Activated T-cell treated with anti-CD3 and anti-CD28 coated beads for 4 hours (primary cell): ENCODE measurements around the gene TRAF3IP3.
A peak's percentile ranks its signal among the peaks of the same experiment; 100 is the strongest.
"Not testable (repeated sequence)": the region's sequence is repeated elsewhere in the genome, so short reads cannot be mapped to it uniquely, and the experiment has no call there.

Source experiments
- DNase-seq: peaks from one replicate; pipeline ENCODE4 v3.0.0-alpha.2; 2020

Gene TRAF3IP3

DNA sequence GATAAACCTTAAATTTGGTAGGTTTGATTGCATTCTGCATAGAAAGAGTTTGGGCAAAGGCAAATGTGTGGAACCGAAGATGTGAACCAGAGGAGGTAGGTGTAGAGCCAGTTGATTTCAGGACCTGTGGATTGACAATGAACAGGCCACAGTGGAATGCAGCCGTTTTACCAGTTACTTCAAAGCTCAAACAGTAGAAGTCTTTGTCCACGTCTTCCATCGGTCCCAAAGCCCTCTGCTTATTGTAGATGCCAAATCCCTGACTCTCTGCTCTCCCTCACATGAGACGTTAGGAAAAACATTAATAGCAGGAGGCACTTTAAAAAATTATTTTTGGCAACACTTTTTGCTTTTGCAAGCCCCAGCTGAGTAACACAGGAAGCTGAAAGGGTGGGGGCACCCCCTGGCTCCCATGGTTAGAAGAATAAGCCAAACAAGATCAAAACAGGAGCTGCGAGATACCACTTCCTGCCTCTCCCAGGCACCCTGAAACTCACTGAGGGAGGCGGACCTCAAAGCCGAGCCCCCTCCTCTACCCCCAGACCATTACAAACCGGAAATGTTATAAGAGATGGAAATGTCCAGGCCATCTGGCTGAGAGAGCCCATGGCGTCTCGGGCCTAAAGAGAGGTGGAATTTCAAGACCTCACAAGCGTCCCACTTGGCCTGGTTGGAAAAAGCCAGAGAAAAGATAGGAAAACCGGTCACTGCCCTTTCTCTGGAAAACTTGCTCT is 13.5 kb downstream of the TRAF3IP3 start:
- peak; percentile 58 for DNase-seq

DNA sequence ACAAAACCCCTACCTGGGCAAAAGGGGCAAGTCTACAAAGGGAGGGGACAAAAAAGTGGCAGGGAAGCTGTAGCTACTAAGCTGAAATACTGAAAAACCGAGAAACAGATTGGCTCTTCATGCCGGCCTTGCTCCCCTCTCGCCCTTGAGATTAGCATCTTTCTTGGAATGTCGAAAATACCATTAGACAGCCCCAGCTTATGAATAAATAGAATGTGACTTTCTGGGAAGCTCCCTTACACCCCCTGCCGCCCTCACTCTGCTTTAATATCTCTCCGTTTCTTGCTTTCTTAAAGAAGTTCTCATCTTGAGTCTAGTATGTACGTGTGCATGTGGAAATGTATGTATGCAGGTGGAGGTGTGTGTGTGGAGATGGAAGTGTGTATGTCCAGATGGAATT is 14.1 kb downstream of the TRAF3IP3 start:
- DNase-seq, result no peak

DNA sequence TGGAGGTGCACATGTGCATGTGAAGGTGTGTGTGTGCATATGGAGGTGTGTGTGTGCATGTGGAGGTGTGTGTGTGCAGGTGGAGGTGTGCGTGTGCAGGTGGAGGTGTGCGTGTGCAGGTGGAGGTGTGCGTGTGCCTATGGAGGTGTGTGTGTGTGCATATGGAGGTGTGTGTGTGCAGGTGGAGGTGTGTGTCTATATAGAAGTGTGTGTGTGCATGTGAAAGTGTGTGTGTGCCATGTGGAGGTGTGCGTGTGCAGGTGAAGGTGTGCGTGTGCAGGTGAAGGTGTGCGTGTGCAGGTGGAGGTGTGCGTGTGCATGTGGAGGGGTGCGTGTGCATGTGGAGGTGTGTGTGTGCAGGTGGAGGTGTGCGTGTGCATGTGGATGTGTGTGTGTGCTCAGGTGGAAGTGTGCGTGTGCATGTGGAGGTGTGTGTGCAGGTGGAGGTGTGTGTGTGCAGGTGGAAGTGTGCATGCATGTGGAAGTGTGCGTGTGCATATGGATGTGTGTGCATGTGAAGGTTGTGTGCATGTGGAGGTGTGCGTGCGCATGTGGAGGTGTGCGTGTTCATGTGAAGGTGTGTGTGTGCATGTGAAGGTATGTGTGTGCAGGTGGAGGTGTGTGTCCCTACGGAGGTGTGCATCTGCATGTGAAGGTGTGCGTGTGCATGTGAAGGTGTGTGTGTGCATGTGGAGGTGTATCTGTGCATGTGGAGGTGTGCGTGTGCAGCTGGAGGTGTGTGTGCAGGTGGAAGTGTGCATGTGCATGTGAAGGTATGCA is 15.0 kb downstream of the TRAF3IP3 start:
- DNase-seq, result no peak

DNA sequence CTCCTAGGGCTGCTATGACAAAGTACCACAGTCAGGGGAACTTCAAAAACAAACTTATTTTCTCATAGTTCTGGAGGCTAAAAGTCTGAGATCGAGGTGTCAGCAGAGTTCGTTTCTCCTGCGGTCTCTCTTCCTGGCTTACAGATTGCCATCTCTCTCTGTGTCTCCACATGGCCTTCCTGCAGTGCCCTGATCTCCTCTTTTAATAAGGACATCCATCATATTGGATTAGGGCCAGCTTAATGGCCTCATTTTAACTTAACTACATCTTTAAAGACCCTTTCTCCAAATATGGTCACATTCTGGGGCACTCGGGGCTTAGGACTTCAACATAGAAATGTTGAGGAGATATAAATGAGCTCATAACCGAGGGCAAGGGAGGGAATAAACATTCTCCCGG is 16.3 kb downstream of the TRAF3IP3 start:
- no peak for DNase-seq

DNA sequence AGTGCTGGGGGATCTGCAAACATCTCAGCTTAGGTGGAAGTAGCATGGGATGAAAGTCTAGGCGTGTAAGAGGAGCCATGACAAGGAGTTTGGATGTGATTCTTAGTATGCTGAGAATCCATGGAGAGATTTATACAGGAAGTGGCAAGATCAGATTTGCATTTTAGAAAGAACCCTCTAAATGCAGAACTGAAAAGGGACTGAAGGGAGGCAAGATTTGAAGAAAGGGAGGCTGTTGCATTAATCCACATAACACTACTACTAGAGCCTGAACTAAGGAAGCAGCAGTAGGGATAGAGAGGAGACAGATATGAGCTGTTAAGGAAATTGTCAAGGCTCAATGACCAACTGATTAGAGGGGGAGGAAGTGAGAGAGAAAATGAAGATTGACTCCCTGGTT is 18.7 kb downstream of the TRAF3IP3 start:
- DNase-seq, result no peak

DNA sequence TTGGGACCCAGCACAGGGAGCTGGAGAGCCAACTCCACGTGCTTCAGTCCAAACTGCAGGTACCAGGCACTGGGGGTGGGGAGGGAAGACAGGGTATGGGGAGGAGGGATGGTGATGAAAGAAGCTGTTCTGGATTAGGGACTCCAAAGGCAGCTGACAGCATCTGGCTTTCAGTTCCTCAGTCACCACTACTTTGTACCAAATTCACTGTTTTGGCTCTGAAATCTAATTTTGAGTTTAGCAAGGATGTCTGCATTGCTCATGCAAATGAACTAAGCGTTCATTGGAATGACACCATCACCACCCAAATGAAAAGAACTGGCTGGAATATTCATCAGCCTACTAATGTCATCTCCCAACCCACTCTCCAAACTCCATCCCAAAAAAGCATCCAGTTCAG is 19.8 kb downstream of the TRAF3IP3 start:
- no peak for DNase-seq

DNA sequence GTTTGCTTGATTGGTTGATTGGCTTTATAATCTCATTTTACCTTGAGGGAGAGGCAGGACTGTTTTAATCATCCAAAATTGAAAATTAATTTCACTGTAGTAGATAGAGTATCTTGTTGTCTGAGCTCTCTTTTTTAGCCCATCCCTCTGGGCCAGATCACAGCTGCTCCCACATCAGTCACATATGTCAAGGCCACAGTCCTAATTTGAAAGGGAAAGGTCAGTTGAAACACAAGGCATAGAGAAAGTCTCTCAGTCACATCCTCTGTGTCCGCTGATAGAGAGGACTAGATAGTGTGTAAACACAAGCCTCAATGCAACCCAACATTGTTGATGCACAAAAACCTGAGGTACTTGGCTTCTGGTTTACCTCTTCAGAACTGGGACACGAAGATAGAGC is 21.7 kb downstream of the TRAF3IP3 start:
- DNase-seq, result no peak

DNA sequence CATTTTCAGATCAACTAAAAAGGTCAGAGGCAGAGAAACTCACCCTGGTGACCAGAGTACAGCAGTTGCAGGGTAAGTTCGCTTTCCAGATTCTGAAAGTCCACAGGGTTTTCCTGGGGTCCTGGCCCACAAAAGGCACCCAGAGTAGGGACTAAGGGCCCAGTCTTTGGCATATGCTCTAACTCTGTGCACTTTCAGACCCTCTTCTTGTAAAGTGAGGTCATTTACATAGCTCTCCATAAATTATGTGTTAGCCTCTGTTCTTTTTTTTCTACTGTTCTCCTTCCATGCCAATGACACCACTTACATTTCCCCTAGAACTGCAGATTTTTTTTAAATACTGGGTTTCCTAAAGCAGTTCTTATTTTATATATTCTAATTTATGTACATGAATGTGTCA is 22.2 kb downstream of the TRAF3IP3 start:
- DNase-seq, result no peak

DNA sequence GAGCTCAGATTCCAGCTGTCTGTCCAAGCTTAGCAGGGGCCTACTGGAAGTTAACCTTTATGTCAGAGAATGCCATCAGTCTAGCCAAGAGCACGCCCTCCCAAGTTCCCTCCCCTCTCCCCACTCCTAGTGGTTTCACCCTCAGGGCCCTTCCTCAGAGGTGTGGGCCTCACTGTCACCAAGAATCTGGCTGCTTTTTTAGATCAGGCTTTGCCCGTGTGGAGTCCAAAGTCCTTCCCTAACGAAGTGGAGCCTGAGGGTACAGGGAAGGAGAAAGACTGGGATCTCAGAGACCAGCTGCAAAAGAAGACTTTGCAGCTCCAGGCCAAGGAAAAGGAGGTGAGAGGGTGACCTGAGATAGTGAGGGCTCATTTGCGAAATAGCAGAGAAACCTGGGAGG is 24.4 kb downstream of the TRAF3IP3 start:
- DNase-seq, result no peak

DNA sequence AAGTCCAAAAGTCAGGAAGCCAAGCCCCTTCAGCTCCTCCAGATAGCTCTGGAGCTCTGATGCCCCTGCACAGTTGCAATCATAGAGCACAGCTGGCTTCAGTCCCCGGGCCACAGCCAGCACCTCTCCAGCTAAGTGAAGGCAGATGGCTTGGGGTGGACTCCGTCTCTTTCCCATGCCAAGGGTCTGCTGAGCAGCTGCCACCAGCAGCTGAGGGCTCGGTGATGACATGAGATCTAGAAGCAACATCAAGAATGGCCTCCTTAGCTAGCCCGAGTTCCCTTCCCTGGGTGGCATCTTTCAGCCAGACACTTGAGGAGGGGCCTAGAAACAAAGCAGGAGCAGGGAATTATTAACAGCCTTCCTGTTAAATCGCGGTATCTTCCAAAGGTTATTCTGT is 27.5 kb downstream of the TRAF3IP3 start:
- no peak for DNase-seq

DNA sequence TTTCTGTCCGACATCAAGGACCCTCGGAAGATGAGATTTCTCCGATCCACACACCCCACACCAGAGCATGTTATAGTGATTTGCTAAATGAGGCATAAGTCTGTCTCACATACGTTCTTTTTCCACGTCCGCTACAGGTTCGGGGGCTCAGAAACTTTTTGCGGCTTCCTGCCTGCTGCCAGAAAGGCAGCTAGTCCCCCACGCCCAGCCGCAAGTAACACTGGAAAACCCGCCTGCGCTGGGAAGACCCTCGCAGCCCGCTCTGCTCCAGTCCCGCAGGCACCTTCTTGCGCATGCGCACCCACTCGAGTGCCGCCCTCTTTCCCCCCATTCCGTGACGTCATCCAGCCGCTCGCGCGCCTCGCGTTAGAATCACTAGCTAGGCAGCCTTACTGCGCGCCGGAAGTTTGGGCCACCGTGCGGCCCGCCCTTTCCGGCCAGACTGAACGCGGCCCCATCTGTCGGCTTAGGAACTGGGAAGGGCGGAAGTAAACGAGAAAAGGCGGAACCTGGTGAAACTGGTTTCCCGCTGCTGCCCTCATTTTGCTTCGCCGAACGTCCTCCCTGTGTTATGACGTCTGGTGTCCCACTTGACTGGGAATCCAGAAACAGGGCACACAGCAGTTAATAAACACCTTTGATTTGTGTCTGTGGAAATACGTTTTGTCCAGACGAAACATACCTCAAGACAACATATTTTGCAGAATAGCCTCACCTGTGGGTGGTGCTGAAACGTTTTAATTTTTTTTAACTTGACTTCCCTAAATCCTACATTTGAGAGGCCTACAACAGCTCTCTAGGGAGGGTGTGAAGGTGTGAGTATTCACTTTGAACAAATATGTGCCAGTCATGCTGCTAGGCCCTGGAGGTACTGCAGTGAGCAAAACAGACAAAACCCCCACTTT is 28.7 kb downstream of the TRAF3IP3 start, which contains the start of gene C1orf74:
Gene C1orf74 (minus strand): TSS at position 295 of the 905 bp plus-strand sequence. CDS start 925 bp downstream, outside the sequence.
- DNase-seq, result peak; percentile 100

DNA sequence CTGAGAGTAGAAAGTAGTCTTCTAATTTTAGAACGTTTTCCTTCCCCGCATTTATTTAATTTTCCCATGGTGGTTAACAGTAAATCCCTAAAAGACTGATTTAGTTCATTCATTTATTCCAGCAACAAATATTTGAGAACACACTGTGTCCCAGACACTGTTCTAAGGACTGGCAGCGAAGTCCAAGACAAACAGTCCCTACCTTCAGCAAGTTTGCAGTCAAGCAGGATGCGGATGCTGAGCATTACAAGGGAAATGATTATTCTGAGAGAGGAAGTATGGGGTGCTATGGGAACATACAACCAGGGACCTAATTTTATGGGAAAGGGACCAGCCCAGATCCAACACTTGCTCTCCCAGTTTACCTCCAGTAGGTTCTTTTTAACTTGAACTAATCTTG is 29.7 kb downstream of the TRAF3IP3 start:
- no peak for DNase-seq

DNA sequence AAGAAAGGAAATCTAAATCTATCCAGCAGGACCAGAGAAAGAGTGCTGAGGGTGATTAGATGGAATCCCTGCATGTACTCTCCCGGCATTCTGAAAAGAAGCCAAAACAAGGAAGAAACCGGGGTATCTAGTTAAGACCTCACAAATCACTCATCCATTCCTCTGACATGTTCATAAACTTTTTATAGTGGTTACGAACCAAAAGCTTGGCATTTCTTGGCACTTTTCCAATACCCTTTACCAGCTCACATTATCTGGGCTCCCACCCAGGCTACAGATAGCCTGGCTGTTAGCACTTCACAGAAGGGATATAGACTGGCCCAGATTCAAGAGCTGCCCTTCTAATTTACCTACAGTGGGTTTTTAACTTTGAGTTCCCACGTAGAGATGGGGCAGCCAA is 30.3 kb downstream of the TRAF3IP3 start:
- no peak for DNase-seq

DNA sequence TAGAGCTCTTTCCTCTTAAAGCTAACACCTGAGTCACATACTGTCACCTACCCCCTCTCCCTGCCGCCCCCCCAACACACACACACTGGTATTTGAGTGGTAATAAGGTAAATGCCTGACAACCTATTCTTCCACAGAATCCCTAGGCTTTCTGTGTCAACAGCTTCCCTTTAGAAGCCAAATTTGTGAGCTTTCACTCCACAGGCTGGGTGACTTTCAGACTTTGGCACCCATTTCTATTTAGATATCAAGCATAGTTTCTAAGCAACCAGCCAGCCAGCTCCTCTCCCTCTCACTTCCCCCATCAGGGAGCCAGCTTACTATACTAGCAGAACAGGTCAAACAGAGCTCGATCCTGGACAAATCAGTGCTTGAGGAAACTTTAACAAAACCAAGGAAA is 31.7 kb downstream of the TRAF3IP3 start:
- DNase-seq, result no peak

DNA sequence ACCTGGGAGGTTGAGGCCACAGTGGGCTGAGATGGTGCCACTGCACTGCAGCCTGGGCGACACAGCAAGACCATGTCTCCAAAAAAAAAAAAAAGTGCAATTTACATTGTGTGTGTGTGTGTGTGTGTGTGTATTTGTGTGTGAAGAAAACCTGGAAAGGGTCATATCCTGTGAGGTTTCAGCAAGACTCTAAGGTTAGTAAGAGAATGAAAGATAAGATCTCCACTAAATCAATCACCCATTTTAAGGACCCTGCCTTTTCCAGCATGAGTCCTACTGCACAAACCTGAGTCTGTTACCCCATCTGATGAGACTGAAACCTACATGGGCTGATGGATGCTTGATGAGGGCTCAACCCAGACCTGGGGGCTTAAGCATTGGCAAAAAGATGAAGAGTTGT is 33.4 kb downstream of the TRAF3IP3 start:
- no peak for DNase-seq

DNA sequence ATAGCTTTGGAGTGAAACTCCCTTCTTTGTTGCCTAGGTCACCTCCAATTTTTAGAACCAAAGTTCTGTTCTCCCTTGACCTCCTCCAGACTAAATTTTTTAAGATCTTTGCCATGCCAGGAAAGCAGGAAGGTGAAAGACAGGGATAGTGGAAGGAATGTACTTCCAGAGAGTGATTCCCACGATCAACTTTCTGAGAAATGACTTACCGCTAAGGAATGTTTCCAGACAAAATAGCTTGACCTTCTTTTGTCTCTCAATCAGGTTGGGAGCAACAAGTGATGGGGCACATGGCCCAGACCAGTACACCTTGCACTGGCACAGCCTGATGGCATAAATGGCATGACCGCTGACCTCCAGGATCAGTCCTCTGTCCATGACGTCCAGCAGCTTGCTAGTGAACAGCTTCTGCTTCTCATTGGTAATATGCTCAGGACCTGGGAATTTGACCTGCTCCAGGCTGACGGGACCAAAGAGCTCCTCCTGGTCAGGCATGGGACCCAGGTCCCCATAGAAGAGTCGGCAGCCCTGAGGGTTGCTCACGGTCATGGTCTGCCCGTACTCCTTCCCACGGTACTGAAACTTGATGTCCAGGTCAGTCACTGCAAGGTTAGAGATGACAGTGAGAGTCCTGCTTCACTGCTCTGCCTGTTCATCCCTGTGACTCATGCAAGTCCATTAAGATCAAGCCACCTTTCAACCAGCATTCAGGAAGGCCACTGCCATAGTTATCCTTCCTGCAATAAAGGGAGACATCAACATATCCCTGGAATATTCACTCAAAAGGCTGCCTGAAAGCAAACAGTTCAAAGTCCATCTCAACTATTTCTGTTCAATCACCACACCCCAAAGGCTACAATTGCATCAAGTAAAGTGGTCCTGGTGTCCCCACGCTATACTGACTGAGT is 34.7 kb downstream of the TRAF3IP3 start:
- DNase-seq, result no peak

DNA sequence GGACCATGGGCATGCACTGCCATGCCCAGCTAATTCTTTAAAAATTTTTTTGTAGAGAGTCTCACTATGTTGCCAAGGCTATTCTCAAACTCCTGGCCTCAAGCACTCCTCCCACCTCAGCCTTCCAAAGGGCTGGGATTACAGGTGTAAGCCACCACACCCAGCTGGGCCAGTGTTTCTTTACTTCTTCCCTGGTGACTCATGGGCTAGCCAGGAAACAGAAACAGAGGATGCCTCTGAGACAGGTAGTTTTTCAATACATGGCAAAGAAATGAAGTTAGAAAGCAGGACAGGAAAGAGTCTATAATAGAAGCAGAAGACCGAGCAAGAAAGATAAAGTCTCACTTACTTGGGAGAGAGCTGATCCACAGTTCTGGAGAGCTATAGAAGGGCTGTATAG is 36.1 kb downstream of the TRAF3IP3 start:
- DNase-seq, result no peak

DNA sequence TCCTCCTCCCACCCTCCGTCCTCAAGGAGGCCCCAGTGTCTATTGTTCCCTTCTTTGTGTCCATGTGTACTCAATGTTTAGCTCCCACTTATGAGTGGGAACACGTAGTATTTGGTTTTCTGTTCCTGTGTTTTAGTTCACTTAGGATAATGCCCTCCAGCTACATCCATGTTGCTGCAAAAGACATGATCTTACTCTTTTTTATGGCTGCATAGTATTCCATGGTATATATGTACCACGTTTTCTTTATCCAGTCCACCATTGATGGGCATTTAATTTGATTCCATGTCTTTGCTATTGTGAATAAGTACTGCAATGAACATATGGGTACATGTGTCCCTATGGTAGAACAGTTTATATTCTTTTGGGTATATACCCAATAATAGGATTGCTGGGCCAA is 37.9 kb downstream of the TRAF3IP3 start:
- DNase-seq, result not testable (repeated sequence)

DNA sequence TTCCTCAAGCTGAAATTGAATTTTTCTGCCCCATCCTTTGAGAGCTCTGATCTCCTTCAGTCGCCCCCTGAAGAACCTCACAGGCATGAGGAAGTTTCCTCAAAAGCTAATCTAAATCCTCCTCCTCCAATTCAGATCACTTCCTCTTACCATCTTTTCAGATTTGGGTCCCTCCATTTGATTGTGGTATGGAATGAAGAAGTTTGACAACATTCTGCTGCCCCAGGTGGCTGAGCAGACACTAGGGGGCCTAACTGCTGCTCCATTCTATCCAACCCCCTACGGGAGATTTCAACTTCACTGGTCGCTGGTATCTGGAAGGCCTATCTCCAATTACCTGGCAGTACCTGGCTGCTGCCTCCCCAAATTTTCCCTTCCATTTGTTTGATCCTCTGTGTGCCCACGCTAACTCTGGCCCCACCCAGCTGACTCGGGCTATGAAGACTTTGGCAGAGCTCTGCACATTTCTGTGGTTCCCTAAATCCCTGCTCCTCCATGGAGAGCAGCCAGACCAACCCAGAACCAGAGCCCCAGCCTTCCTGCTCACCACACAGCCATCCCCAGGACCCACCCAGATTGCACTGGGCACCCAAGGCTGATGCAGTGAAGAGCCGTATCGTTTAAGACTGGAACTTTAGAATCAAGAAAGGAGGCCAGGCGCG is 42.3 kb downstream of the TRAF3IP3 start:
- DNase-seq, result no peak

DNA sequence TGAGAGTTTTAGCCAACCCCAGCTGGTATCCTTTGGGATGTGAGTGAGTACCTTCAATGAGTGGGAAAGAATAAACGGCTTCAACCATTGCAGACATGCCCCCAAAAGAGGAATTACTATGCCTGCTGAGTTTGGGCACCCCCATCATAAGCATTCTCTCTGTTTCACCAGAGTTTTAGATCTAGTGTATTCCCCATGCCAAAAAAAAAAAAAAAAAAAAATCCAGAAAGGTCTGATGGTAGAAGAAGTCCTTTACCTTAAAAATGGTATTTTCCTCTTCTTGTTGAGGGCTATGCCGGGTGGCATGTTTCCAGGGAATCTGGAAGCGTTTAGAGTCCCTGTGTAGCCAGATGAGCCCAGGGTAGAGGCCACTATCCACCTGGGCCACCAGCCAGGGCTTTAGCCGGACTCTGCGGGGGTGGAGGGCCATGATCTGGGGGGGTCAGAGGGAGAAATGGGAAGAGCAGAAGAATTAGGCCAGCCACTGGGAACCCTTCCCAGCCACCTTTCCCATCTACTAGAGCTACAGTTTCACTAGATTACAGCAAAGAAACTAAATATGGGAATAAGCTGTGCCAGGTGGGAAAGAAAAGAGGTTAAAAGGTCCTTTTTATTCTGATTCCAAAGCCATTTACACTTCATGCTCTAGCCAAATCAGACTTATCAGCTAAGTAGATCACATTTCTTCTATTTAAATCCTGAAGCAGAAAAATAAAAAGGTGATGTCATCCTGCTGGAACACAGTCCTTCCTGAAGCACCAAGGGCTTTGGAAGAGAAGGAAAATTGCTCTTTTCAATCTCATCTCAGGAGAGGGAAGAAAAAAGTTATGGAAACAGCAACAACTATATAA is 45.4 kb downstream of the TRAF3IP3 start:
- DNase-seq, result no peak
